Activated CD4-positive, alpha-beta T cell treated with anti-CD3 and anti-CD28 coated beads, Interleukin-2, amount 10 ng/mL, durations not matched to agents 7 days and 5 days (primary cell): ENCODE data around the gene EIF2AK3. TPM values are rescaled to one million over a fixed set of nuclear protein-coding genes. Genes with fewer than 3 reads are reported as not detected.
"Not testable (repeated sequence)": the region's sequence is repeated elsewhere in the genome, so short reads cannot be mapped to it uniquely, and the experiment has no call there.

ENCODE experiments used
- CTCF ChIA-PET: fragments of 350-600 bp; sonication (Branson Sonifier 250); formaldehyde crosslinking; loops from one replicate; lab custom pipeline; 2021; ENCODE audit warnings: antibody characterized with exemption; lab: Charles Lee
- POLR2A ChIA-PET: fragments of 350-600 bp; sonication (Branson Sonifier 250); formaldehyde crosslinking; loops from one replicate; lab custom pipeline; 2021; ENCODE audit warnings: antibody characterized with exemption; lab: Charles Lee
- DNase-seq: peaks from one replicate; pipeline ENCODE4 v3.0.0-alpha.2; 2020
- H3K27ac Mint-ChIP-seq: one replicate; pipeline ENCODE4 v1.8.0; 2021; ENCODE audit warnings: mild to moderate bottlenecking, moderate library complexity, mixed read lengths
- H3K27me3 Mint-ChIP-seq: one replicate; pipeline ENCODE4 v1.8.0; 2021; ENCODE audit warnings: mixed read lengths
- H3K36me3 Mint-ChIP-seq: one replicate; pipeline ENCODE4 v1.8.0; 2021; ENCODE audit warnings: low read depth, mixed read lengths
- H3K4me1 Mint-ChIP-seq: one replicate; pipeline ENCODE4 v1.8.0; 2021; ENCODE audit warnings: mixed read lengths
- H3K4me3 Mint-ChIP-seq: one replicate; pipeline ENCODE4 v1.8.0; 2021; ENCODE audit warnings: mild to moderate bottlenecking, moderate library complexity, mixed read lengths
- H3K9me3 Mint-ChIP-seq: one replicate; pipeline ENCODE4 v1.8.0; 2021; ENCODE audit warnings: mixed read lengths
- total RNA-seq, 2 experiments: library from RNA; stranded (reverse); gene quantifications; one replicate each; pipeline ENCODE4 v1.2.3, GENCODE V29; 2021

Gene EIF2AK3
- total RNA-seq, 2 experiments from 2014 or later: 20.2 to 26.0 TPM

- ChIA-PET POLR2A (no interaction called here), CTCF (no interaction called here)
- no peak for DNase-seq
- Mint-ChIP-seq H3K27ac (no peak overlapping the region), H3K4me3 (no peak overlapping the region), H3K4me1 (no peaks in the 10 kb centered on the region), H3K27me3 (peaks cover 21% of the 10 kb centered on the region), H3K9me3 (no peaks in the 10 kb centered on the region), H3K36me3 (peaks cover 1% of the 10 kb centered on the region)
Measured at GRCh38 chr2:88549616-88550292, 77.5 kb downstream of the EIF2AK3 start.

DNA sequence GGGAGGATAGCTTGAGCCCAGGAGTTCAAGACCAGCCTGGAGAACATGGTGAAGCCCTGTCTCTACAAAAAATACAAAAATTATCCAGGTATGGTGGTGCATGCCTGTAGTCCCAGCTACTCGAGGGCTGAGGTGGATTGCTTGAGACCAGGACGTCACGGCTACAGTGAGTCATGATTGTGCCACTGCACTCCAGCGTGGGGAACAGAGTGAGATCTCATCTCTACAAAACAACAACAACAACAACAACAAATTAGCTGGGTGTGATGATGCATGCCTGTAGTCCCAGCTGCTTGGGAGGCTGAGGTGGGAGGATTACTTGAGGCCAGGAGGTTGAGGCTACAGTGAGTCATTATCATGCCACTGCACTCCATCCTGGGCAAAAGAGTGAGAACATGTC, 81.0 kb downstream of the EIF2AK3 start:
- DNase-seq, H3K27ac Mint-ChIP-seq, CTCF ChIA-PET, POLR2A ChIA-PET, H3K4me3 Mint-ChIP-seq, H3K4me1 Mint-ChIP-seq, H3K9me3 Mint-ChIP-seq, H3K36me3 Mint-ChIP-seq: not testable (repeated sequence)
- peaks cover 17% of the 10 kb centered on the region for H3K27me3 Mint-ChIP-seq

DNA sequence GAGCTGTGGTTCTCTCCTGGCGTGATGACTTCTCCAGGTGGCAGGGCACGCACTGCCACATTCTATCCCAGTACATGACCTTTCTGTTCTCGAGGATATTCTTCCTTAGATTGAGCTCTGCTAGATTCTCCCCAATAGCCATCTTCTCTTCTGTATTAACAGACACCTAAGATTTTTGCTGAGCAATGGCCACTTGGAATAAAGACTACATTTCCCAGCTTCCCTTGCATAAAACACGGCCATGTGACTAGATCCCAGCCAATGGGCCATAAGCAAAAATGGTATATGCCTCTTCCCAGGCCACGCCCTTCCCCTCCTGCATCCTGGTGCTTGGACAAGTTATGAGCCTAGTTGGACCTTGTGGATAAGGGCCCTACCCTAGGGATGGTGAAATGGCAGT, 82.1 kb downstream of the EIF2AK3 start:
- H3K36me3 Mint-ChIP-seq: no peaks in the 10 kb centered on the region
- H3K4me3 Mint-ChIP-seq: no peak overlapping the region
- H3K4me1 Mint-ChIP-seq: no peaks in the 10 kb centered on the region
- peaks cover 13% of the 10 kb centered on the region for H3K27me3 Mint-ChIP-seq
- no peak overlapping the region for H3K27ac Mint-ChIP-seq
- CTCF ChIA-PET: no interaction called here
- no peak for DNase-seq
- H3K9me3 Mint-ChIP-seq: peaks cover 4% of the 10 kb centered on the region
- POLR2A ChIA-PET: no interaction called here

DNA sequence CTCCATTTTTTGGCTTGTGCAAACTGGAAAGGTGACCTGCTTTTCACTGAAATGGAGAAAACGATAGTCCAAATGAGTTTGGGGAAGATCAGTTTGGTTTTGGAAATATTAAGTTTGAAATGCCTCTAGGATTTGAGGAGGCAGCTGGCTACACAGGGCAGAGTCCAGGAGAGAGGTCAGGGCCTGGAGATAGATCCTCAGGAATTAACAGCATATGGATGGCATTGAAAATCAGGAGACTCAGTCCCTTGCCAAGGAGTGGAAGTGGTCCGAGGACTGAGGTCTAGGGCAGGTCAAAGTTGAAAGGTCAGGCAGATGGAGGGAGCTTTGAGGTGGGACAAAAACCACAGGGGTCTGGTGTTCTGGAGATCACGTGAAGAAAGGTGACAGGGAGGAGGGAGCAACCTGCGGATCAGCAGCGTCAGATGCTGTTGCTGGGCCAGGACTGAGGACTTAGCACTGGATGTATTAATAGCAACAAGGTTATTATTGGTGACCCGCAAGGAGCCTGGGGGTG, 83.7 kb downstream of the EIF2AK3 start:
- Mint-ChIP-seq H3K4me3 (no peak overlapping the region), H3K9me3 (peaks cover 4% of the 10 kb centered on the region), H3K27me3 (peaks cover 2% of the 10 kb centered on the region), H3K4me1 (no peaks in the 10 kb centered on the region), H3K27ac (no peak overlapping the region), H3K36me3 (no peaks in the 10 kb centered on the region)
- CTCF ChIA-PET: no interaction called here
- DNase-seq: no peak
- POLR2A ChIA-PET: no interaction called here

DNA sequence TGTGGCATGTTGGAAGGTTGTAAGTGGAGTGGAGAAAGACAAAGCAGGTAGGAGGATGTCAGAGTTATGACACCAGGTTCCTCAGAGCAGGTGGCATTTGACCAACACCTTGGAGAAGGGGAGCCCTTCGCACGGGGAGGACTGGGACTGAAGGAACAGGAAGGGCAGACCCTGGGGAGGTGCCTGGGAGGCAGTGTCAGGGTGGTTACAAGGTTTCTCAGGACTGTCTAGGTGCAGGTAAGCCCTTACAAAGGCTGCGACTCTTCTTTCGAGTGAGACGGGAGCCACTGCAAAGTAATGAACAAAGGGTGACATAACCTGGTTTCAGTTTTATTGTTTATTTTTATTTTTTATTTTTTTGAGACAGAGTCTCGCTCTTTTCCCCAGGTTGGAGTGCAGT, 84.6 kb downstream of the EIF2AK3 start:
- no peaks in the 10 kb centered on the region for H3K36me3 Mint-ChIP-seq
- H3K4me3 Mint-ChIP-seq: no peak overlapping the region
- CTCF ChIA-PET: no interaction called here
- no peak overlapping the region for H3K27ac Mint-ChIP-seq
- POLR2A ChIA-PET: no interaction called here
- no peaks in the 10 kb centered on the region for H3K27me3 Mint-ChIP-seq
- no peak for DNase-seq
- peaks cover 3% of the 10 kb centered on the region for H3K4me1 Mint-ChIP-seq
- peaks cover 6% of the 10 kb centered on the region for H3K9me3 Mint-ChIP-seq

DNA sequence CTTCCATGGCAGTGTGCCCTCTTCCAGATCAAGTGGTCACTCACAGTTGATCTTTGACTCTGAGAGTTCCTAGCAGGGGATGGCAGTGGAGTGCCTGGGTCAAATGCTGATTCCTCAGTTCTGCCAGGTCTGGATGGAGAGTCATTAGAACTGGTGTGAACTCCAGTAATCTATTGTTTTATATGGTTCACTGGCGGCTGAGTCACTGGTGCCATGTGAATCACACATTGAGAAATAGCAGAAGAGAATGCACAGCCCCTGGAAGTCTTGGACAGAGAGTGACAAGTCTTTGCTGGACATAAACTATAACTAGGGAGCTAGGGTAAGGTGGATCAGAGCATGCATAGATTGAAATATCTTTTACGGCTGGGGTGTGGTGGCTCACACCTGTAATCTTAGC, 86.9 kb downstream of the EIF2AK3 start:
- peaks cover 3% of the 10 kb centered on the region for H3K4me1 Mint-ChIP-seq
- H3K4me3 Mint-ChIP-seq: no peak overlapping the region
- POLR2A ChIA-PET: no interaction called here
- no peaks in the 10 kb centered on the region for H3K36me3 Mint-ChIP-seq
- CTCF ChIA-PET: no interaction called here
- H3K27ac Mint-ChIP-seq: no peak overlapping the region
- no peak for DNase-seq
- no peaks in the 10 kb centered on the region for H3K27me3 Mint-ChIP-seq
- H3K9me3 Mint-ChIP-seq: peaks cover 6% of the 10 kb centered on the region

DNA sequence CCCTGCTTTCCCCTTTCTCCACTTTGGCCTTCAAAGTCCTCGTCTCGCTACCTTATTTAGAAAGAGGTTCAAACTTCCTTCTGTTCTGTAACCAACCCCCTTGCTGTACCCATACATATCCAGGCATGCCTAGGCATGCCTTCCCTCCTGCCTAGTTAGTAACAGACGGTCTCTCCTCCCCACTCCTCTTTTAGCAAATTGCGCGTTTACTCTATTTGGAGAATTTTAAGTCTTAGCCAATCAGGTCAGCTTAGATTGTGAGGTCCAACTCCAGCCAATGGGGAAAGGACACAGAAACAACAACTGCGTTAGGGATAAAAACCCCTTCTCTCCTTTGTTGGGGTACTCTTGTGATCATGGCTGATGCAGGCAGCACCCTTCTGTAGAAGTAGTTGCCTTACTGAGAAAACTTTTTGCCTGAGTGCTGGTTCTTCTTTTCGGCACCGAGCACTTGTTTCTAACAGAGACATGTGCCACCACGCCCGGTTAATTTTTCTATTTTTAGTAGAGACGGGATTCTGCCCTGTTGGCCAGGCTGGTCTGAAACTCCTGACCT, 88.8 kb downstream of the EIF2AK3 start:
- H3K4me3 Mint-ChIP-seq: no peak overlapping the region
- CTCF ChIA-PET: interaction anchor here (0.8 kb wide), 1 partner anchor 184 kb away, joined by 3 read pairs; no protein-coding TSS in a partner anchor
- peaks cover 3% of the 10 kb centered on the region for H3K4me1 Mint-ChIP-seq
- H3K9me3 Mint-ChIP-seq: peaks cover 6% of the 10 kb centered on the region
- H3K36me3 Mint-ChIP-seq: no peaks in the 10 kb centered on the region
- no peaks in the 10 kb centered on the region for H3K27me3 Mint-ChIP-seq
- POLR2A ChIA-PET: no interaction called here
- H3K27ac Mint-ChIP-seq: peak overlapping the region; percentile 19
- DNase-seq: no peak

GRCh38 chr2:88537640-88538039, 89.6 kb downstream of the EIF2AK3 start:
- Mint-ChIP-seq H3K4me1 (peaks cover 3% of the 10 kb centered on the region), H3K4me3 (no peak overlapping the region), H3K27ac (no peak overlapping the region), H3K36me3 (no peaks in the 10 kb centered on the region), H3K9me3 (peaks cover 6% of the 10 kb centered on the region), H3K27me3 (no peaks in the 10 kb centered on the region)
- no peak for DNase-seq
- CTCF ChIA-PET: interaction anchor here (0.8 kb wide), 1 partner anchor 185 kb away, joined by 3 read pairs; no protein-coding TSS in a partner anchor
- POLR2A ChIA-PET: no interaction called here

- Mint-ChIP-seq H3K4me3 (no peak overlapping the region), H3K27me3 (peaks cover 4% of the 10 kb centered on the region), H3K27ac (no peak overlapping the region), H3K4me1 (no peaks in the 10 kb centered on the region), H3K9me3 (no peaks in the 10 kb centered on the region), H3K36me3 (no peaks in the 10 kb centered on the region)
- POLR2A ChIA-PET: no interaction called here
- DNase-seq: no peak
- CTCF ChIA-PET: no interaction called here
Measured at GRCh38 chr2:88530081-88530480, 97.2 kb downstream of the EIF2AK3 start.

- POLR2A ChIA-PET: no interaction called here
- no peak for DNase-seq
- Mint-ChIP-seq H3K36me3 (no peaks in the 10 kb centered on the region), H3K4me3 (no peak overlapping the region), H3K27me3 (peaks cover 8% of the 10 kb centered on the region), H3K4me1 (no peaks in the 10 kb centered on the region), H3K27ac (no peak overlapping the region), H3K9me3 (no peaks in the 10 kb centered on the region)
- CTCF ChIA-PET: no interaction called here
Measured at GRCh38 chr2:88521445-88522073, 105.7 kb downstream of the EIF2AK3 start.

- ChIA-PET CTCF (no interaction called here), POLR2A (interaction anchor here (0.6 kb wide), 1 partner anchor 14 kb away, joined by 4 read pairs; no protein-coding TSS in a partner anchor)
- no peaks in the 10 kb centered on the region for H3K36me3 Mint-ChIP-seq
- DNase-seq: no peak
- no peak overlapping the region for H3K27ac Mint-ChIP-seq
- H3K27me3 Mint-ChIP-seq: peaks cover 8% of the 10 kb centered on the region
- no peaks in the 10 kb centered on the region for H3K9me3 Mint-ChIP-seq
- H3K4me3 Mint-ChIP-seq: no peak overlapping the region
- H3K4me1 Mint-ChIP-seq: no peaks in the 10 kb centered on the region
Measured at GRCh38 chr2:88517759-88518201, 109.5 kb downstream of the EIF2AK3 start.
